ENCODE measurements around the gene BCKDHA.
"Not testable (repeated sequence)": the region's sequence is repeated elsewhere in the genome, so short reads cannot be mapped to it uniquely, and the experiment has no call there.

Gene BCKDHA

DNA sequence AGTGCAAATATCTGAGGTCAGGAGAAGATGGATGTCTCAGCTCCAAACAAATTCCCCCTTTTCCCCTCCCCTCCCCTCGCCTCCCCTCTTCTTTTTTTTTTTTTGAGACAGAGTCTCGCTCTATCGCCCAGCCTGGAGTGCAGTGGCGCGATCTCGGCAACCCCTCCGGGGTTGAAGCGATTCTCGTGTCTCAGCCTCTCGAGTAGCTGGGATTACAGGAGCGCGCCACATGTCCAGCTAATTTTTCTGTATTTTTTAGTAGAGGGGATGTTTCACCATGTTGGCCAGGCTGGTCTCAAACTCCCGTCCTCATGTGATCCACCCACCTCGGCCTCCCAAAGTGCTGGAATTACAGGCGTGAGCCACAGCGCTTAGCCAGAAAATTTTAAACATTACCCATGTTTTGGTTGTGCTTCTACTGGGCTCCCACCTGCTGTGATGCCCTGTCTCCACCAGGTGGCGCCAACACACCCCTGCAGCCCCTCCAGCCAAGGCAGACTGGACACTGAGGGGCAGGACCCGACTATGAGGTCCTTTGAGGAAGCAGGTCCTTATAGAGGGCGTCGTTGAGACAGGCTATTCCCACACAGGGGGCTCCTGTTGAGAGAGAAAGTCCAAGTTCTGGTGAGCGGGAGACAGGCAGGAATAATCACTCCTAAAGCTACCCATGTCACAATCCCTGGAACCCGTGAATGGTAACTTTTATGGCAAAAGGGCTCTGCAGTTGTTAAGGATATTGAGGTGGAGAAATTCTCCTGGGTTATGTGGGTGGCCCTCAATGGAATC, 51.7 kb downstream of the BCKDHA start:
- peak; percentile 70 for DNase-seq

DNA sequence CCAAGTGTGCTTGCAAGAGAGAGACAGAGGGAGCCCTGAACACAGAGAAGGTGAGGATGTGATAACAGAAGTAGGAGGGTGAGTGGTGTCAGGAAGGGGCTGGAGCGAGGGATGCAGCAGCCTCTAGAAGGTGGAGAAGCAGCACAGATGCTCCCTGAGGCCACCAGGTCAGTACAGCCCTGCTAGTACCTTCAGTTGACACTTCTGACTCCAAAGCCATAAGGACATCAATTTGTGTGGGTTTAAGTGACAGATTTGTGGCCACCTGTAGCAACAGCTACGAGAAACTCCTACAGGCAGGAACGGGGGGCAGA, 52.2 kb downstream of the BCKDHA start:
- DNase-seq: no peak

GRCh38 chr19:41452584-41453275, 55.1 kb downstream of the BCKDHA start:
- DNase-seq: no peak

GRCh38 chr19:41455936-41456335, 58.3 kb downstream of the BCKDHA start:
- DNase-seq: no peak

DNA sequence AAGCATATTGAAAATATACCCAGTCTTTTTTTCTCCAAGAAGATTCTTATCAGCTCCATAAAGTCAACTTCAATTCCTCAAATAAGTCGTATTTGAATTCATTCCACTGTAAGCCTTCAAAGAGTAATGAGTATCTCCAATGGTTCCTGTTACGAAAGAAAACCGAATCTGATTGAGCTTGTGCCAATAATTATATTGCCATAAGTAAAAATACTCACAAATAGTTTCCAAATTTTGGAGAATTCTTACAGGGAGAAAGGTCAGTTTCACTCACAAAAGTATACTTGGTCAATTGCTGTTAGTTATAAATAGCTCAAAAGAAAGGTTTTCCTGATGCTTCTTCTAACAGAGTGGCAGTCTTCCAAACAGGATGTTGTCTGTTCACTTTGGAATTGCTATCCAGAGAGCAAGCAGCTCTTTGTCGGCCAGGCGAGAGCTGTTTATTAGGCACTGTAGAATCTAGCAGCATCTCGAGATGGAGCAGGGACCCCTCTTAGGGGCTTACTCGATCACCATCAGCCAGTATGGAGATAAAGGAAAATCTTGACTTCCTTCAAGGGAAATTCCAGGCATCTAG, 58.8 kb downstream of the BCKDHA start:
- DNase-seq: peak; percentile 8

DNA sequence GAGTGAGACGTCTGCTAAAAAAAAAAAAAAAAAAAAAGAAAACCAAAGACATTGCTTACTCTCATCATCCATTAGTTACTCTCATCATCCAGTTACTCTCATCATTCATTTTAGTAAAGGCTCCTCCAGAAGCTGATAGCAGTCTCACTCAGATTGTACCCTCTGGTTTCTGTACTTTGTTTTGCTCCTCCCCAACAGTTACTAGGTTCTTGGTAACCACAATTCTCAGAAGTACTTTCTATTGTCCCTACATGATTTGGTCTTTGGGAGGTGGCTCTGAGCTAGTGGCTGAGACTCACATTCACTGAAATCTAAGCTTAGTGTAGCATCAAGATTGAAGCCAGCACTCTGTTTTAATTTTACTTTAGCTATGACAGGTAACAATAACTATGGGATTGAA, 59.6 kb downstream of the BCKDHA start:
- DNase-seq: no peak

DNA sequence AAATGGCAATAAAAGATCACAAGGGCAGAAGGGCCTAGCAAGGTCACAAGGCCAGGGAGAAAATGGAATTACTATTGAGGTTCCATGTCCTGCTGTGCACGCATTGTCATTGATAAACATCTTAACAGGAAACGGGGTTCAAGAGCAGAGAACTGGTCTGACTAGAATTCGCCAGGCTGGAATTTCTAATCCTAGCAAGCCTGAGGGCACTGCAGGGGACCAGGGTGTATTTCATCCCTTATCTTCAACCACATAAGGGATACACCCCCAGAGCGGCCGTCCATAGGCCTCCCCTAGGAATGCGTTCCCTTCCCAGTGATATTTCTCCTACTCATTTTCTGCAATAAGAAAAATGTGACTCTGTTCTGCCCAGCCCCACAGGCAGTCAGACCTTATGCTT, 64.9 kb downstream of the BCKDHA start:
- DNase-seq: no peak

- DNase-seq: not testable (repeated sequence)
These were observed 65.9 kb downstream of the BCKDHA start for GRCh38 chr19:41463257-41464256.
